GM13976 (cell line): ENCODE results near the gene DCLK1.

Experiments used
- DNase-seq: peaks from one replicate; pipeline ENCODE4 v3.0.0; 2012; ENCODE audit warnings: low spot score
- in situ Hi-C: fragments of 300-500 bp; cut with MboI; formaldehyde crosslinking; loops from one replicate; pipeline ENCODE4 v1.12.0; 2022; ENCODE audit warnings: low sequenced_read_pairs, mixed read lengths, inconsistent platforms; ENCODE audit not compliant: unreplicated experiment
- TF ChIP-seq, protein P1 (sequence below): IDR thresholded peaks from 2 replicates; pipeline ENCODE4 v1.5.1; 2012; ENCODE audit warnings: borderline replicate concordance, mild to moderate bottlenecking; ENCODE audit not compliant: insufficient read depth; ENCODE audit errors: extremely low read depth, missing control alignments, control extremely low read depth

The DCLK1 gene

DNA sequence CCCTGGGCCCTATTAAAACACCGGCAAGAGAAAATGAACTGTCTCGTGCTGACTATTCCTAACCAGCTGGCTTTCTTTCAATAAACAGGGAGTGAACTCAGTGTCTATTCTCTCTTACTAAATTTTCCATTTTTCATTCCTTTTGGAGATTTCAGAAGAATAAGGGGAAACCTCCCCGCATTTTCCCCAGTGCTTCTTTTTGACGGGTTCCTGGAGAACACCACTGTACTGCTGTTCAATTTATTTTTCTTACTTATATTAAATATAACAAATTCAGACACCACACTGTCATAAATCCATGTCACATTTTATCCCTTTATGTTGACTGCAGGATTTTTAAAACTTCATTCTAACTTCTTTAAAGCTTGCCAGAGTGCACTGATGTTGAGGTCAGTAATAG lies 75.8 kb downstream of the DCLK1 start:
- DNase-seq: no peak
- TF ChIP-seq, protein P1, sequence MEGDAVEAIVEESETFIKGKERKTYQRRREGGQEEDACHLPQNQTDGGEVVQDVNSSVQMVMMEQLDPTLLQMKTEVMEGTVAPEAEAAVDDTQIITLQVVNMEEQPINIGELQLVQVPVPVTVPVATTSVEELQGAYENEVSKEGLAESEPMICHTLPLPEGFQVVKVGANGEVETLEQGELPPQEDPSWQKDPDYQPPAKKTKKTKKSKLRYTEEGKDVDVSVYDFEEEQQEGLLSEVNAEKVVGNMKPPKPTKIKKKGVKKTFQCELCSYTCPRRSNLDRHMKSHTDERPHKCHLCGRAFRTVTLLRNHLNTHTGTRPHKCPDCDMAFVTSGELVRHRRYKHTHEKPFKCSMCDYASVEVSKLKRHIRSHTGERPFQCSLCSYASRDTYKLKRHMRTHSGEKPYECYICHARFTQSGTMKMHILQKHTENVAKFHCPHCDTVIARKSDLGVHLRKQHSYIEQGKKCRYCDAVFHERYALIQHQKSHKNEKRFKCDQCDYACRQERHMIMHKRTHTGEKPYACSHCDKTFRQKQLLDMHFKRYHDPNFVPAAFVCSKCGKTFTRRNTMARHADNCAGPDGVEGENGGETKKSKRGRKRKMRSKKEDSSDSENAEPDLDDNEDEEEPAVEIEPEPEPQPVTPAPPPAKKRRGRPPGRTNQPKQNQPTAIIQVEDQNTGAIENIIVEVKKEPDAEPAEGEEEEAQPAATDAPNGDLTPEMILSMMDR: no peak
- in situ Hi-C loops: no loop called here

GRCh38 chr13:36054041-36054440 lies 77.1 kb downstream of the DCLK1 start:
- in situ Hi-C loops: no loop called here
- DNase-seq: no peak

DNA sequence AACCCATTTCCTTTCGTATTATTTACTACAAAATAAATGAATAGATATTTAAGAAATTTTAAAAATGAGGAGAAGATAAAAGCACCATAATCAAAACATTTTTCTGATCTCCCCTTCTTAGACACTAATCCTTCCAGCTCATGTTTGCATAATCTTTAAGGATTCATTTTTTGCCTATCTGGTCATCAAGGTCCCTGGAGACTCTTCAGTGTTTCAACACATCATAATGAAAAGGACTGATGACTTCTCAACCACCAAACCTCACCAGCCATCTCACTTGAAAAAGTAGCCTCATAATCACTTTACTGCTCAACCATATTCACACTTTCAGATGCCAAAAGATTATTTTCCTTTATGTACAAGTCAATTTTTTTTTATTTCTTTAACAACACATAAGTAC lies 80.1 kb downstream of the DCLK1 start:
- in situ Hi-C loops: no loop called here
- TF ChIP-seq, protein P1: no peak
- no peak for DNase-seq

More at GRCh38 chr13:36054041-36054440, 77.1 kb downstream of the DCLK1 start:
- TF ChIP-seq, protein P1: no peak

DNA sequence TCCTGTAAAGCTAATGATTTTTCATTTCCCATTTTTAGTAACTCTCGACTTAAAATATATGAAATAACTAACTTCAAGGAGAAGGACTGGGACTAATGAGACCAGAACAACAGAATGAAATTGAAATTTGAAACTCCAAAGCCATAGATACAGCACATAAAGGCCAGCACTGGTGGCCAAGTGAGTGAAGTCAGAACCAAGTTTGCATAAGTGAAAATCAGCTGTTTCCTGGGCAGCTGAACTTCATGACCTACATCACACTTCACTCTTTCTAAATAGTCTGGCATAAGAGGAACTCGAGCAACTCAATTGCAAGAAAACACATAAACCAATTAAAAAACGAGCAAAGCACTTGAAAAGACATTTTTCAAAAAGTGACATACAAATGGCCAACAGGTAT lies 84.5 kb downstream of the DCLK1 start:
- no peak for DNase-seq
- in situ Hi-C loops: no loop called here
- TF ChIP-seq, protein P1: no peak

GRCh38 chr13:36038785-36039555 lies 92.2 kb downstream of the DCLK1 start:
- TF ChIP-seq, protein P1: no peak
- DNase-seq: no peak
- in situ Hi-C loops: no loop called here

- DNase-seq: no peak
- TF ChIP-seq, protein P1: no peak
- in situ Hi-C loops: no loop called here
Observed at GRCh38 chr13:36033035-36033434, 98.1 kb downstream of the DCLK1 start.
